GM23248 (cell line): ENCODE measurements around the gene SLC35F4.

Experiments
- EZH2 ChIP-seq: fragments of 200-600 bp; sonication (generic); IDR thresholded peaks from 2 replicates; pipeline ENCODE4 v1.6.1; 2018; ENCODE audit warnings: antibody characterized with exemption, mild to moderate bottlenecking; ENCODE audit not compliant: insufficient read depth, poor library complexity, severe bottlenecking
- EZH2phosphoT487 ChIP-seq: fragments of 200-600 bp; sonication (generic); IDR thresholded peaks from 2 replicates; pipeline ENCODE4 v1.6.1; 2018; ENCODE audit warnings: antibody characterized with exemption, moderate library complexity, mild to moderate bottlenecking, low read depth; ENCODE audit not compliant: insufficient read depth

DNA sequence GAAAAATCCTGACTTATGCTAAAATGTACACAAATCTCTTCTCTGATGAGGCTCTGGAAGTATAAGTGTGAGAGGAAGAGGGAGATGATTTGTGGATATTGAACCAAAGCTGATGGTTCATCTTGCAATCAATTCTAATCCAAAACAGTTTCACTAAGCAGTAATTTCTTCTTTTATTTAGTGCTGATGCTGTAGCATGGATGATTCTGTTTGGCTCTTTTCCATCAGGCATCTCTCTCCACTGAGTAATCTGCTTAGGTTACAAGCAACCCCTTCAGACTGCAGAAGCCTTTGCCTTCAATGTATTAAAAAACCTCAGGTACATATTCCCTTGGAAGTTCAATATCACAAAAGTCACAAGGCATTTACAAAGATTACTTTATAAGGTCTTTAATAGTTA, 213.1 kb downstream of the SLC35F4 start:
- TF ChIP-seq EZH2 (no peak), EZH2phosphoT487 (no peak)
